Osteocyte (in vitro differentiated cells): ENCODE results near the gene LRRC71. TPM values are rescaled to one million over a fixed set of nuclear protein-coding genes. Genes with fewer than 3 reads are reported as not detected.

Source experiments
- DNase-seq: peaks from one replicate; pipeline ENCODE4 v3.0.0; 2021; ENCODE audit warnings: mixed read lengths; ENCODE audit not compliant: unreplicated experiment; ENCODE audit errors: extremely low spot score
- H3K27ac Mint-ChIP-seq: one replicate; pipeline ENCODE4 v1.8.0; 2021; ENCODE audit warnings: mild to moderate bottlenecking, mixed read lengths; ENCODE audit not compliant: unreplicated experiment
- H3K27me3 Mint-ChIP-seq: one replicate; pipeline ENCODE4 v1.8.0; 2021; ENCODE audit warnings: mixed read lengths; ENCODE audit not compliant: unreplicated experiment
- H3K36me3 Mint-ChIP-seq: one replicate; pipeline ENCODE4 v1.8.0; 2021; ENCODE audit warnings: mixed read lengths; ENCODE audit not compliant: unreplicated experiment
- H3K4me1 Mint-ChIP-seq: one replicate; pipeline ENCODE4 v1.8.0; 2021; ENCODE audit warnings: mixed read lengths; ENCODE audit not compliant: unreplicated experiment
- H3K4me3 Mint-ChIP-seq: one replicate; pipeline ENCODE4 v1.8.0; 2021; ENCODE audit warnings: mild to moderate bottlenecking, moderate library complexity, mixed read lengths; ENCODE audit not compliant: unreplicated experiment
- H3K9me3 Mint-ChIP-seq: one replicate; pipeline ENCODE4 v1.8.0; 2021; ENCODE audit warnings: mixed read lengths; ENCODE audit not compliant: unreplicated experiment
- total RNA-seq: library from RNA; stranded (reverse); gene quantifications from 2 replicates; pipeline ENCODE4 v1.2.1, GENCODE V29; 2021
- TF ChIP-seq, protein P1 (sequence below): fragments of 200-600 bp; sonication (generic); IDR thresholded peaks from 2 replicates; pipeline ENCODE4 v1.5.0; 2021; ENCODE audit warnings: antibody characterized with exemption, mild to moderate bottlenecking, moderate library complexity

The LRRC71 gene
- total RNA-seq, 1 donor from 2014 or later = 0.35 TPM

DNA sequence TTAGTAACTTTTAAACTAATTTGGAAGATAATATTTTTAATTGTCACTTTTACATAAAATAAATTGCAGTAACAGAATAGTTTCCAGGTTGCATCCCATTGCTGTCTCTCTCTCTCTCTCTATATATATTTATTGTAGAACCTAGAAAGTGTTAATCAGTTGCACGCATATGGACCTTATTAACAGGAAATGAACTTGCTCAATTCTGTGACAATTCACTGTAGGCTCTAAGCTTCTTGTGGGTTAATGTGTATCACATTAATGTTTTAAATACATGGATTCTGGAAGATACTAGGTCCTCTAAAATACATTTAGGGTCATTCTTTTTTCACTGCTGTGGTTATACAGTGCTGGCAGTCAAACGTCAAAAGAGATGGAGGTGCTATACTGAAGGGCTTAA is 33.1 kb downstream of the LRRC71 start:
- Mint-ChIP-seq H3K27me3 (no peaks in the 10 kb centered on the region), H3K4me1 (no peaks in the 10 kb centered on the region), H3K4me3 (no peak overlapping the region), H3K9me3 (no peaks in the 10 kb centered on the region), H3K27ac (no peak overlapping the region), H3K36me3 (peaks cover 54% of the 10 kb centered on the region)
- no peak for DNase-seq
- TF ChIP-seq, protein P1, sequence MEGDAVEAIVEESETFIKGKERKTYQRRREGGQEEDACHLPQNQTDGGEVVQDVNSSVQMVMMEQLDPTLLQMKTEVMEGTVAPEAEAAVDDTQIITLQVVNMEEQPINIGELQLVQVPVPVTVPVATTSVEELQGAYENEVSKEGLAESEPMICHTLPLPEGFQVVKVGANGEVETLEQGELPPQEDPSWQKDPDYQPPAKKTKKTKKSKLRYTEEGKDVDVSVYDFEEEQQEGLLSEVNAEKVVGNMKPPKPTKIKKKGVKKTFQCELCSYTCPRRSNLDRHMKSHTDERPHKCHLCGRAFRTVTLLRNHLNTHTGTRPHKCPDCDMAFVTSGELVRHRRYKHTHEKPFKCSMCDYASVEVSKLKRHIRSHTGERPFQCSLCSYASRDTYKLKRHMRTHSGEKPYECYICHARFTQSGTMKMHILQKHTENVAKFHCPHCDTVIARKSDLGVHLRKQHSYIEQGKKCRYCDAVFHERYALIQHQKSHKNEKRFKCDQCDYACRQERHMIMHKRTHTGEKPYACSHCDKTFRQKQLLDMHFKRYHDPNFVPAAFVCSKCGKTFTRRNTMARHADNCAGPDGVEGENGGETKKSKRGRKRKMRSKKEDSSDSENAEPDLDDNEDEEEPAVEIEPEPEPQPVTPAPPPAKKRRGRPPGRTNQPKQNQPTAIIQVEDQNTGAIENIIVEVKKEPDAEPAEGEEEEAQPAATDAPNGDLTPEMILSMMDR = no peak

GRCh38 chr1:156956333-156956732 is 35.9 kb downstream of the LRRC71 start:
- DNase-seq = no peak
- TF ChIP-seq, protein P1 = no peak
- no peak overlapping the region for H3K27ac Mint-ChIP-seq
- H3K4me3 Mint-ChIP-seq = no peak overlapping the region
- peaks cover 2% of the 10 kb centered on the region for H3K4me1 Mint-ChIP-seq
- H3K27me3 Mint-ChIP-seq = no peaks in the 10 kb centered on the region
- H3K9me3 Mint-ChIP-seq = no peaks in the 10 kb centered on the region
- peaks cover 48% of the 10 kb centered on the region for H3K36me3 Mint-ChIP-seq

- TF ChIP-seq, protein P1 = no peak
- Mint-ChIP-seq H3K27ac (no peak overlapping the region), H3K27me3 (no peaks in the 10 kb centered on the region), H3K4me3 (no peak overlapping the region), H3K4me1 (peaks cover 2% of the 10 kb centered on the region), H3K36me3 (peaks cover 50% of the 10 kb centered on the region), H3K9me3 (no peaks in the 10 kb centered on the region)
- DNase-seq = no peak
Observed at GRCh38 chr1:156957634-156958033, 37.2 kb downstream of the LRRC71 start.

GRCh38 chr1:156958247-156958714 is 37.8 kb downstream of the LRRC71 start:
- no peaks in the 10 kb centered on the region for H3K9me3 Mint-ChIP-seq
- DNase-seq = no peak
- no peak overlapping the region for H3K27ac Mint-ChIP-seq
- no peak overlapping the region for H3K4me3 Mint-ChIP-seq
- peaks cover 2% of the 10 kb centered on the region for H3K4me1 Mint-ChIP-seq
- TF ChIP-seq, protein P1 = no peak
- no peaks in the 10 kb centered on the region for H3K27me3 Mint-ChIP-seq
- H3K36me3 Mint-ChIP-seq = peaks cover 55% of the 10 kb centered on the region

DNA sequence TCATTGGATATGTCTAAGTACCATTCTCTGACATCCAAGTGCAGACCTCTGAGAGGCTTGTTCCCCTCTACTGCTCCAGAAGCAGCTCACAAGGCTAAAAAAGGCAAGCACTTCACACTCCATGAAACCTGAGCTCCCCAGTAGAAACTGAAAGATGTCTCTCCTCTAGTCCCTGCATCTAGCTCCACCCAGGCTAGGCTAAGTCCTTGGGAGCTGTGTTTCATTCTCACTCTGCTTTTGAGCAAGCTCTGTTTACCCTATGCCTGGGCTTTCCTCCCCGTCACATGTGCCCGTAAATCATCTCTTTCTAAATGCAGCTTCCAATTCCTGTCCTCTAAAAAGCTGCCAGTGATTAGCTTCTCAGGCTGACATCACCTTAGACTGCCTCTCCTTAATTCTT is 39.0 kb downstream of the LRRC71 start:
- H3K36me3 Mint-ChIP-seq = peaks cover 58% of the 10 kb centered on the region
- H3K27me3 Mint-ChIP-seq = no peaks in the 10 kb centered on the region
- DNase-seq = no peak
- no peaks in the 10 kb centered on the region for H3K9me3 Mint-ChIP-seq
- H3K4me1 Mint-ChIP-seq = peaks cover 5% of the 10 kb centered on the region
- no peak overlapping the region for H3K27ac Mint-ChIP-seq
- TF ChIP-seq, protein P1 = no peak
- H3K4me3 Mint-ChIP-seq = no peak overlapping the region
